DMS79 treated with DMSO at 0.1 percent for 48 hours (cell line): ENCODE data around the gene CACNA2D1.

Source experiments
- DNase-seq: peaks from one replicate; lab custom pipeline; 2025; lab: John Stamatoyannopoulos, UW

Gene CACNA2D1

GRCh38 chr7:82226191-82226590 is 217.4 kb downstream of the CACNA2D1 start:
- no peak for DNase-seq

GRCh38 chr7:82224529-82224928 is 219.0 kb downstream of the CACNA2D1 start:
- DNase-seq = no peak

GRCh38 chr7:82223580-82223979 is 220.0 kb downstream of the CACNA2D1 start:
- no peak for DNase-seq

GRCh38 chr7:82221152-82221674 is 222.4 kb downstream of the CACNA2D1 start:
- DNase-seq = no peak

- no peak for DNase-seq
Observed at GRCh38 chr7:82212466-82212865, 231.1 kb downstream of the CACNA2D1 start.

- no peak for DNase-seq
Observed at GRCh38 chr7:82211333-82211732, 232.2 kb downstream of the CACNA2D1 start.

- no peak for DNase-seq
Observed at GRCh38 chr7:82210416-82211184, 233.0 kb downstream of the CACNA2D1 start.

GRCh38 chr7:82209179-82209747 is 234.3 kb downstream of the CACNA2D1 start:
- no peak for DNase-seq

GRCh38 chr7:82204694-82205093 is 238.9 kb downstream of the CACNA2D1 start:
- DNase-seq = no peak

GRCh38 chr7:82202965-82203364 is 240.6 kb downstream of the CACNA2D1 start:
- DNase-seq = no peak

GRCh38 chr7:82202107-82202506 is 241.5 kb downstream of the CACNA2D1 start:
- DNase-seq = no peak

- no peak for DNase-seq
Observed at GRCh38 chr7:82200601-82201000, 243.0 kb downstream of the CACNA2D1 start.

- no peak for DNase-seq
Observed at GRCh38 chr7:82194016-82194643, 249.4 kb downstream of the CACNA2D1 start.

- DNase-seq = no peak
Observed at GRCh38 chr7:82188636-82189035, 254.9 kb downstream of the CACNA2D1 start.

- DNase-seq = no peak
Observed at GRCh38 chr7:82185443-82185842, 258.1 kb downstream of the CACNA2D1 start.

- no peak for DNase-seq
Observed at GRCh38 chr7:82183634-82184033, 259.9 kb downstream of the CACNA2D1 start.

- no peak for DNase-seq
Observed at GRCh38 chr7:82179311-82179710, 264.3 kb downstream of the CACNA2D1 start.

- DNase-seq = no peak
Observed at GRCh38 chr7:82175319-82175718, 268.3 kb downstream of the CACNA2D1 start.

GRCh38 chr7:82173400-82174021 is 270.1 kb downstream of the CACNA2D1 start:
- DNase-seq = no peak

GRCh38 chr7:82172881-82173280 is 270.7 kb downstream of the CACNA2D1 start:
- no peak for DNase-seq

- no peak for DNase-seq
Observed at GRCh38 chr7:82172017-82172416, 271.6 kb downstream of the CACNA2D1 start.

GRCh38 chr7:82167558-82168314 is 275.8 kb downstream of the CACNA2D1 start:
- DNase-seq = peak; percentile 69
